NCI-H748 (cell line): ENCODE results near the gene MAPRE2.

ENCODE experiments used
- DNase-seq: peaks from one replicate; lab custom pipeline; 2025; ENCODE audit not compliant: unreplicated experiment; lab: John Stamatoyannopoulos, UW

Gene MAPRE2

DNA sequence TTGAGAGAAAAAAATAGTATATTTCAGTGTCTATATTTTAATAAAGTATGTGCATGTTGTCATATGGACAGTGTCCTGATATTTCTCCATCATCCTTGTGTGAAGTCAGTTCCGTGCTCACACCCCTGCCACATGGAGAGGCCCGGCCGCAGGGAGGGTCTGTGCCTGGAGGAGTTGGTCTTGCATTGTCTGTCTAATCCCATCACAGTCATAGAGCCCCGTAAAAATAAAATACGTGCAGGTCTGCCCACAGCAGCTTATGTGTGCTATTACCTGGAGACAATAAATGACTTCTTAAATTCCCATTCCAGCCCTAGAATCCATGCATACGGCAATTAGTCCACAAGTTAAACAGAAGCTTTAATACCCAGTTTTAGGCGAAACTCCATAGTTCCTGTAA, 20.1 kb downstream of the MAPRE2 start:
- DNase-seq: no peak

- DNase-seq: no peak
Measured at GRCh38 chr18:35061804-35062203, 20.6 kb downstream of the MAPRE2 start.

DNA sequence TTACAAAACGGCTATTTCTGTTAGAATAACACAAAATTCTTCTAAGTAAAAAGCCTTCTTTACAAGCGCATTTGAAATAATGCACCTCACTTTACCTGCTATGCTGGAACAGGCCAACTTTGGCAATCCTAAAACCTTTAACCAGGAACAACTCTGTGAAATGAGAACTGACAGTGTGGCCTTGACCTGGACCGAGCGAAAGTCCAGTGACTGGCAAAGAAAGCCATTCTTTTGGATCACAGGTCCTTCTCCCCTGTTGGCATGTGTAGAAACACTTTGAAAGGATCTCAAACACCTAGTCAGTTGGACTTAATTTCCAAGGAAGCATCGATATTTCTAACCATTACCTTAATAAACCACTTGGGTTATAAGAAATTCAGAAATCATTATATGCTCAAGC, 21.2 kb downstream of the MAPRE2 start:
- no peak for DNase-seq

DNA sequence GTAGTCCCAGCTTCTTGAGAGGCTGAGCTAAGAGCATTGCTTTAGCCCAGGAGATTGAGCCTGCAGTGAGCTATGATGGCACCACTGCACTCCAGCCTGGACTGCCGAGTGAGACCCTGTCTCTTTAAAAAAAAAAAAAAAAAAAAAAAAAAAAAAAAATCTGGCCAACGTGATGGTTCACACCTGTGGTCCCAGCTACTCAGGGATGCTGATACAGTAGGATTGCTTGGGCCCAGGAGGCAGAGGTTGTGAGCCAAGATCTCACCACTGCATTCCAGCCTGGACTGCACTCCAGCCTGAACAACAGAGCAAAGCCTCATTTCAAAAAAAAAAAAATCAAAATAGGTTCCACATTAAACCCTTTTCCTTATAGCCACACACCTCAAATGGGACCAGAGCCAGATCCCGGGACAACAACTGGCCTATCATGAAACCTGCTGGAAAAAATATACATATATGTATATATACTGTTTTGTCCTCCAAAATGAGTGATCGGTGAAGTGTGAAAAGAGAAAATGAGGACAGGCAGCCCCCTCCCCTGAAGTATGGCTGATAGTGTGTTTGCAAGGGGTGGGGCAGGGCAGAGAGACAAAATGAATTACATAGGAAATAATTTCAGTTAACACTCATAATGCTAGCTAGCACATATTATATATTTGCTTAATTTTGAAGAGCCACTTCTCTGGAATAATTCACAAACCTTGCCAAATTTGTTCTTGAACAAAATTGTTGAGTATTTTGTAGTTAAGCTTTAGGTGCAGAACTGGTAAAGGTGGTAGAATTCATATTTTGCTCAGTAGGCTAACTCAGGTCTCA, 22.9 kb downstream of the MAPRE2 start:
- DNase-seq: no peak

DNA sequence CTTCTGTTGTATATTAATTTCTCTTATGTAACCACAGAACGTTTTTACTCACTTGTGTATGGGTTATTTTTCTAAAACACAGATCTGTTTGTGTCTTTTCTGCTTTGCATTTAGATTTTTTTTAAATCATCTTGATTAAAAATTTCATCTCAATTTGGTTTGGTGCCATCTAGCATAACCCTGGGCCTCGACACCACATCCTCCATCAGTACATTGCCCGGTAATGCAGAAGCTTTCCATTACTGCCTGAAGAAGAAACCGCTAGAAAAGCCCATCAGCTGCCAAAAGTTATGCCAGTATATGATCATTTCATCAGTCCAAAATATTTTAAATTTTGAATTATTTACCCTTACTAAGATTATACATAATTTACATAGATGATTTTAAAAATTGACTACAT, 26.2 kb downstream of the MAPRE2 start:
- no peak for DNase-seq

DNA sequence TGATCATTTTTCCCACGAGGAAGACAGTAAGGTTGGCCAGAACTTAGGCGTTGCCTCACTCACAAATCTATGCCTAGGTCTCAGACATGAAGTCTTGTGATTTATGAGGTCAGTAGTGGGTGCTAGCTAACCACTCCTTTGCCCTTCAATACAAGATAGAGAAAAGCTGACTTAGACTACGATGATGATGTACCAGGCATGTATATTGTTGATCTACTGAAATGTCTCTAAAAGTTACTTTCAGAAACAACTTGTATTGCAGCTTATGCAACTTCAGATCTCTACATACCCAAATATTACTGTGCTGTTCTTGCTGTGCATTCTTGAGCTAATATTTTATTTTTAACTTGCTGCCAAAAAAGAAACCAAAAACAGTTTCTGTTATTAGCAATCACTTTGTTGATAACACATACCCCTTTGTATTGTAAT, 30.6 kb downstream of the MAPRE2 start:
- DNase-seq: no peak

- DNase-seq: no peak
Measured at GRCh38 chr18:35072616-35073015, 31.4 kb downstream of the MAPRE2 start.

DNA sequence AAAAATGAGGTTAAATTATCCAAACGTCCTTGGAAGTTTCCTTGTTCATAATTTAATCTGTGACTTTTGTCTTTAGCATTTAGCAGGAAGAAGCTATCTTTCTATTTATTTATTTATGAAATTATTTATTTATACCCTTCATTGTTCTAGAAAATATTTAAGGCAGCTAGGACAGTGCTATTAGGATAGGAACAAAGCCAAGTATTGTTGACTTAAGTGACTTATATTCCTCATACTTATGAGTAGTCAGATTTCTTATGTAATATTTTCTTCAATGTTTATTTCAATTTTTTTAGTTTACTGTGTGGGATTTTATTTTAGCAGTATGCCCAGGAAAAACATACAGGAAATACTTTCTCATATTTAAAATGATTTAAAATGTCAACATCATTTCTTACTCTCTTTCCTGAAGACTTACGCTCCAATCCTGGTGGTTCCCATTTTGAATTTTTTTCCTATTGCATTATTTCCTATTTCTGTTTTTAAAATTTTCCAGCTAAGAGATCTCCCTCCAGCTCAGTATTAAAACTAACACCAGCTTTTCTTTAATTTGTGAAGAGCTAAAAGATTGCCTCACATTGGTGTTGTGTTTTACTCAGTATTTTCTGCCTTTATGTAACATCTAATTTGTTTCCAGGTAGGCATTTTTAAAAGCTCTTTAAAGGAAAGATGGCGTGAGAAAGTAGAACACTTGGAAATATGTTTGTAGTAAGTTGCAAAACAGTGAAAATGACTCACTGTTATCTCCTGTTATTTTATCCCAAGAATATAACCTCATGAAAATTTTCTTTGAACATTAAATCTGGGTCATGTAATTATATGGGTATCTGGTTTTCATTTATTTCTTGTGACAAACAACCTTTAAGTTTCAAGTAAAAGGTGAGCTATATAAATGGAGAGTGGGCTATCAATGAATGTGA, 32.2 kb downstream of the MAPRE2 start:
- DNase-seq: no peak

DNA sequence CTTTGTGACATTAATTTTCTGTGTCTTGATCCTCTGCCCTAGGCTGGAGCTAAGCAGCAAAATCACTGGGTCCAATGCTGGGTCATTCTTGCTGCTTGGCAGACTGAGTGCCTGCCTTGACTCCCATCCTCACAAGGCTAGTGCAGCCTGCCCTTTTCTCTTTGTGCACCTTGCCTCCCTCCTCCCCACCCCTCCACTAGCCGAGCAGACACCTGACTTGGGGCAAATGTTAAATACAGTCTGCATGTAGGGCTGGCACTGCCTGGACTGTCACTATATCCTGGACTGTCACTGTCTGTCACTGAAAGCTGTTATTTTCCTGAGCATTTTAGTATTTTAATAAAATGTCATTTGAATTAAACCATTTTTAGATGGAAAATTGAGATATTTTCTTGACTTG, 33.4 kb downstream of the MAPRE2 start:
- DNase-seq: no peak

GRCh38 chr18:35075132-35075531, 33.9 kb downstream of the MAPRE2 start:
- DNase-seq: no peak

GRCh38 chr18:35076135-35076924, 35.1 kb downstream of the MAPRE2 start:
- no peak for DNase-seq

DNA sequence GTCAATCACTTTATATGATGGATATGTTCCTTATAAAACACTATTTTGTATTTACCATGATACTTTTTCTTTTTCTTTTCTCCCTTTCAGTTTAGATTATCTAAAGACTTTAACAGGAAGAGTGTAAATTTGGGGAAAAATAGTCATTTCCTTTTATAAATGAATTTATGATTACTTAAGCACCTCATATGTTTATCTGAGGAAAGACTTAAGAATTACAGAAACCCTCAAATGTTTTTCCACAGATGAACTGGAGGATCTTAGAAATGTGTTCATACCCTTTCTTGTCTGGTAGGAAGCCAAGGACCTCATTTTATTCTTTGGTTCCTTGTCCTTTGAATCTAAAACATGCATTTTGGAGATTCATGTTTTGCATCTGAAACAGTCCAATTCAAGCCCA, 36.7 kb downstream of the MAPRE2 start:
- DNase-seq: no peak

GRCh38 chr18:35080058-35080457, 38.8 kb downstream of the MAPRE2 start:
- no peak for DNase-seq

- DNase-seq: no peak
Measured at GRCh38 chr18:35083174-35083712, 42.0 kb downstream of the MAPRE2 start.

- DNase-seq: no peak
Measured at GRCh38 chr18:35084494-35085449, 43.6 kb downstream of the MAPRE2 start.

DNA sequence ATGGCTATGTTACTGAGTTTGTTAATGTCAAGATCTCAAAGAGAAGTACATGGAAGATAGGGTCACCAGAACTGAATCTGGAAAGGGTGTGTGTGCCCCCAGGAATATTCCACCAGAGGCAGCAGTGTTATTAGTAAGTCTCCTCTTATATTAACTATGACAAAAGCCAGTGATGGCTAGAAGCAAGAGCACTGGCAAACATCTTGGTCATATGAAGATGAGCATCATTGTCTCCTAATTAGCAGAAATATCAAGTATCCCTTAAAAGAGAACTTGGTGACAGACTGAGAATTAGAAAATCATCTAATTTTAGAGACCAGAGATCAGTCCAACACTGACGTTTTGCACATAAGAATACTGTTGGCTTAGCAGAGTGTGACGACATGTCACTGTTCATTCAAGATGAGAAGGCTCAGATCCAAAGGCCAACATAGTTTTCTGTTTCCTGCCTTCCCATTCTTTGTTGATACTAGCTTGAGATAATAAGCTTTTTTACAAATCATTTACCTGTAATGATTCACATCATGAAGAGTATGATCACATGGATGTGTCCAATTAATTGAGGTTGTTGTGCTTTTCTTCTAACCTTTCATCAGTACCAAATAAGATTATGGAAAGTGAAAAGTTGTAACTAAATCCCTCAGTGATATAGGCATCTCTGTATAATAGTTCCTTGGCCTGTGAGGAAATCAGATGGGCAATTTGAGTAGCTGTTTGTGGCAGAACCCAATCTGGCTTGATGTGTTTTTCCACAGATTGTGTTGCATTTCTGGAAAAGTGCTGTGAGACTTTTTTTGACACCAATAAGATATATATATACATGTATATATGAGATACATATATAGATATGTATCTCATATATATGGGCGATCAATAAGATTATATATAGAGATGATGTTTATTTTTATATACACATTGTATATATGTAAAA, 44.5 kb downstream of the MAPRE2 start:
- no peak for DNase-seq

DNA sequence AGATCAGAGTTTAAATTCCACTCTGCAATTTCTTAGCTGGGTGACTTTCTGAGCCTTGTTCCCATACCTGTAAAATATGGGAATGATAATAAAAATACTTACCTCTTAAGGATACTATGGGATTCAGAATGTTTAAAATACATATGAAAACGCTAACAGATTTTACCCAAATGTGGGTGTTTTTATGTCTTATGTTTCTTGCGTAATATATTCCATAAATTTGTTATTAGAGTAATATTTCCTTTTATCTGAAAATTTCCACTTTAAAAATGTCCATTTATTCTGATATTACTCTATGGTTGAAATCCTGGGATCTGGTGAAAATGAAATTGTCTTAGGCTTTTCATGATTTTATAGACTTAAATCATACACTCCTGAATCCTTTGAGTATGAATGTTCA, 45.5 kb downstream of the MAPRE2 start:
- DNase-seq: no peak

- DNase-seq: no peak
Measured at GRCh38 chr18:35087726-35088125, 46.5 kb downstream of the MAPRE2 start.

GRCh38 chr18:35088921-35089320, 47.7 kb downstream of the MAPRE2 start:
- no peak for DNase-seq
